Left cardiac atrium (tissue), 4 donors: Measurements from ENCODE around the gene AJAP1. TPM values are rescaled to one million over a fixed set of nuclear protein-coding genes. Genes with fewer than 3 reads are reported as not detected.

ENCODE experiments used
- ATAC-seq, 2 donors: fragments of 200-7000 bp; cut with Tn5 transposase; one replicate each; pipeline ENCODE4 v1.9.1; 2020; ENCODE audit warnings: mild to moderate bottlenecking in 2 of 2, moderate library complexity in 2 of 2
- DNase-seq: peaks from one replicate; pipeline ENCODE4 v3.0.0-alpha.2; 2020
- intact Hi-C, 2 donors: fragments of 100-400 bp; cut with DNase I; formaldehyde crosslinking; loops; one replicate each; pipeline versions ENCODE4 v1.14.1 to v1.15.1; 2022 to 2023
- total RNA-seq, 2 donors: library from RNA; stranded (reverse); fragmentation: NEBNext Ultra II Directional; extraction: Animal tissue kit (Norgen Biotek cat#: 25700); gene quantifications; one replicate each; pipeline ENCODE4 v1.2.1, GENCODE V29; 2021
- donor health status: DM: no; HTN: yes; CAD: no.
- donor health status: DM: no; HTN: yes; CAD: no; lungs with severe emphysema.
- donor health status: DM: yes; HTN: yes; CAD: no.
- donor health status: Dilated cardiomyopathy.

AJAP1 gene
- total RNA-seq, 2 donors from 2014 or later: 0.10 to 0.56 TPM

GRCh38 chr1:4750177-4750576 lies 95.8 kb downstream of the AJAP1 start:
- ATAC-seq (peak in 1 of 2 donors; percentile 47), DNase-seq (no peak)
- intact Hi-C loops: no loop called here

- ATAC-seq (no peak), DNase-seq (no peak)
- intact Hi-C loops: no loop called here
Observed at GRCh38 chr1:4752059-4752458, 97.7 kb downstream of the AJAP1 start.

GRCh38 chr1:4754816-4755215 lies 100.4 kb downstream of the AJAP1 start:
- ATAC-seq (no peak), DNase-seq (no peak)
- intact Hi-C loops: no loop called here

GRCh38 chr1:4755301-4755845 lies 101.0 kb downstream of the AJAP1 start:
- intact Hi-C loops: no loop called here
- DNase-seq: no peak
- ATAC-seq: no peak

GRCh38 chr1:4755864-4756504 lies 101.6 kb downstream of the AJAP1 start:
- no peak for ATAC-seq
- no peak for DNase-seq
- intact Hi-C loops: no loop called here

- intact Hi-C loops: no loop called here
- ATAC-seq: no peak
Observed at GRCh38 chr1:4756851-4757580, 102.6 kb downstream of the AJAP1 start.

GRCh38 chr1:4759671-4760070 lies 105.3 kb downstream of the AJAP1 start:
- intact Hi-C loops: no loop called here
- DNase-seq: no peak

More at GRCh38 chr1:4756851-4757580, 102.6 kb downstream of the AJAP1 start:
- no peak for DNase-seq

GRCh38 chr1:4760088-4760487 lies 105.7 kb downstream of the AJAP1 start:
- DNase-seq: no peak
- intact Hi-C loops: no loop called here
- no peak for ATAC-seq

More at GRCh38 chr1:4759671-4760070, 105.3 kb downstream of the AJAP1 start:
- no peak for ATAC-seq

GRCh38 chr1:4761324-4761723 lies 106.9 kb downstream of the AJAP1 start:
- intact Hi-C loops: no loop called here
- no peak for ATAC-seq
- DNase-seq: no peak

- intact Hi-C loops: no loop called here
- ATAC-seq: no peak
- no peak for DNase-seq
Observed at GRCh38 chr1:4762146-4762545, 107.7 kb downstream of the AJAP1 start.

GRCh38 chr1:4767308-4767707 lies 112.9 kb downstream of the AJAP1 start:
- intact Hi-C loops: no loop called here
- DNase-seq: no peak
- ATAC-seq: no peak

- intact Hi-C loops: no loop called here
- no peak for ATAC-seq
Observed at GRCh38 chr1:4768553-4768952, 114.1 kb downstream of the AJAP1 start.

GRCh38 chr1:4769516-4770280 lies 115.3 kb downstream of the AJAP1 start:
- intact Hi-C loops: no loop called here
- DNase-seq (no peak), ATAC-seq (no peak)

More at GRCh38 chr1:4768553-4768952, 114.1 kb downstream of the AJAP1 start:
- DNase-seq: no peak

GRCh38 chr1:4770713-4771112 lies 116.3 kb downstream of the AJAP1 start:
- intact Hi-C loops: no loop called here
- DNase-seq (no peak), ATAC-seq (no peak)

GRCh38 chr1:4771267-4771666 lies 116.9 kb downstream of the AJAP1 start:
- DNase-seq (no peak), ATAC-seq (no peak)
- intact Hi-C loops: no loop called here

GRCh38 chr1:4771721-4772120 lies 117.3 kb downstream of the AJAP1 start:
- DNase-seq (no peak), ATAC-seq (no peak)
- intact Hi-C loops: no loop called here

GRCh38 chr1:4772294-4773010 lies 118.0 kb downstream of the AJAP1 start:
- no peak for DNase-seq
- no peak for ATAC-seq
- intact Hi-C loops: no loop called here

- no peak for DNase-seq
- intact Hi-C loops: no loop called here
- no peak for ATAC-seq
Observed at GRCh38 chr1:4773226-4773625, 118.8 kb downstream of the AJAP1 start.

- intact Hi-C loops: no loop called here
- no peak for DNase-seq
Observed at GRCh38 chr1:4775506-4775905, 121.1 kb downstream of the AJAP1 start.

More at GRCh38 chr1:4775506-4775905, 121.1 kb downstream of the AJAP1 start:
- ATAC-seq: no peak
